SU-DHL-6 (cell line): ENCODE data around the gene RNGTT.

Experiments used
- CTCF ChIP-seq: fragments of 200-600 bp; sonication (generic); IDR thresholded peaks from one replicate; pipeline ENCODE4 v1.5.1; 2017; ENCODE audit warnings: antibody characterized with exemption, mild to moderate bottlenecking, low read length, moderate library complexity; ENCODE audit not compliant: insufficient read depth, poor library complexity, severe bottlenecking
- EZH2phosphoT487 ChIP-seq: fragments of 200-600 bp; sonication (generic), shearing (Covaris generic); conservative IDR thresholded peaks from 2 replicates; pipeline ENCODE4 v1.6.1; 2018; ENCODE audit warnings: mild to moderate bottlenecking, antibody characterized with exemption, low read length, moderate library complexity, mixed read lengths

- TF ChIP-seq CTCF (no peak), EZH2phosphoT487 (no peak)
Observed at GRCh38 chr6:88823998-88824397, 139.4 kb downstream of the RNGTT start.
